HEK293T (cell line): Measurements from ENCODE around the gene MCM7.

Source experiments
- ARNT ChIP-seq: fragments of 450-650 bp; IDR thresholded peaks from 2 replicates; pipeline ENCODE4 v1.6.1; 2017; ENCODE audit warnings: mild to moderate bottlenecking
- BHLHE40 ChIP-seq: fragments of 450-650 bp; IDR thresholded peaks from 2 replicates; pipeline ENCODE4 v1.6.1; 2016; ENCODE audit warnings: mild to moderate bottlenecking, moderate library complexity, borderline replicate concordance
- ELF4 ChIP-seq: fragments of 450-650 bp; IDR thresholded peaks from 2 replicates; pipeline ENCODE4 v1.6.1; 2017; ENCODE audit warnings: antibody characterized with exemption
- FOXK2 ChIP-seq: fragments of 450-650 bp; IDR thresholded peaks from 2 replicates; pipeline ENCODE4 v1.6.1; 2016; ENCODE audit warnings: mild to moderate bottlenecking
- FOXM1 ChIP-seq: fragments of 450-650 bp; IDR thresholded peaks from 2 replicates; pipeline ENCODE4 v1.6.1; 2017; ENCODE audit warnings: mild to moderate bottlenecking, borderline replicate concordance
- HDGF ChIP-seq: fragments of 450-650 bp; IDR thresholded peaks from 2 replicates; pipeline ENCODE4 v1.6.1; 2017; ENCODE audit warnings: antibody characterized with exemption, borderline replicate concordance
- L3MBTL2 ChIP-seq: fragments of 450-650 bp; conservative IDR thresholded peaks from 2 replicates; pipeline ENCODE4 v1.6.1; 2016; ENCODE audit warnings: mild to moderate bottlenecking
- LEF1 ChIP-seq: fragments of 450-650 bp; IDR thresholded peaks from 2 replicates; pipeline ENCODE4 v1.6.1; 2017; ENCODE audit warnings: mild to moderate bottlenecking, borderline replicate concordance
- NFRKB ChIP-seq: fragments of 450-650 bp; IDR thresholded peaks from 2 replicates; pipeline ENCODE4 v1.6.1; 2016; ENCODE audit warnings: mild to moderate bottlenecking, moderate library complexity
- PKNOX1 ChIP-seq: fragments of 450-650 bp; IDR thresholded peaks from 2 replicates; pipeline ENCODE4 v1.6.1; 2016
- SP1 ChIP-seq: fragments of 450-650 bp; IDR thresholded peaks from 2 replicates; pipeline ENCODE4 v1.6.1; 2017
- SUZ12 ChIP-seq: fragments of 450-650 bp; IDR thresholded peaks from 2 replicates; pipeline ENCODE4 v1.6.1; 2016; ENCODE audit warnings: mild to moderate bottlenecking
- TARDBP ChIP-seq: fragments of 450-650 bp; IDR thresholded peaks from 2 replicates; pipeline ENCODE4 v1.6.1; 2016

DNA sequence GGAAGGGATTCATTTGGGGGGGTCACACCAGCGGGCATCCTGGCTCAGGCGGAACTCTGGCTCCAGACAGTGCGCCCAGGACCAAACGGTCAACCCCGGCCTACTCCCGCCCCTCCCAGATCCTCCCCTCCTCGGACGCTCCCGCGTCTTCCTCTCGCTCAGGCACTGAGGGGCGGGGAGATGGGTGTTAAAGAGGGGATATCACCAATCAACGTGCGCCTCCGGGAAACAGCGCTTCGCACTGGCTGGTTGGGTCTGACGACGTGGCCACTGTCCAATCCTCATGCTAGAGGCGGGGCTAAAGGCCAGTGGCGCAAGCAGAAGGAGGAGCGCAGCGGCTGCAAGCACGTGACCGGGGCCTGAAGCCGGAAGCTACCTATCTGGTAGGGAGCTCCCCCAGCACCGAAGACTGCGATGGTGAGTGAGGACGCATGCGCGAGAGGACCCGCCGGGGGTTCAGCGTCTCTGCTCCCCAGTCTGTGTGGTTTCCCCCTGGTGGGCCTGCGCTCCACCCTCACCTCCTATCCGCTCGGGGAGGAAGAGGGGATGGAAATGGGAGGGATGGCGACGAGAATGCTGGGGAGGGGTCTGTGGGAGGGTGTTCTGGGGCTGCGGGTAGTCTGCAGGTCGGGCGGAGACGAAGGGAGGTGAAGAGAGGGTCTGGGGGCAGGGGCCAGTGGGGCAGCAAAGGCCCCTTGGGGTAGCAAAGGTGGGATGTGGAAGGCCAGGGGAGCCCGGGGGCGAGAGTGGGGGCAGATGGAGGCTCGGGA lies 47.5 kb upstream of the MCM7 start, which contains the start of gene LAMTOR4:
- TF ChIP-seq ARNT = no peak
- TF ChIP-seq PKNOX1 = peak; percentile 99
- no peak for TF ChIP-seq FOXM1
- no peak for TF ChIP-seq NFRKB
- no peak for TF ChIP-seq SP1
- no peak for TF ChIP-seq LEF1
- TF ChIP-seq L3MBTL2 = peak; percentile 64
- TF ChIP-seq HDGF = 0 out of 2 replicates have a peak, but pooled peaks have one; percentile 61
- no peak for TF ChIP-seq TARDBP
- TF ChIP-seq FOXK2 = no peak
- TF ChIP-seq SUZ12 = no peak
- peak; percentile 62; the same call in 1 of the 2 replicates for TF ChIP-seq ELF4
- TF ChIP-seq BHLHE40 = no peak
